Uterus (tissue), 4 donors: ENCODE results near the gene PRDM2. TPM values are rescaled to one million over a fixed set of nuclear protein-coding genes. Genes with fewer than 3 reads are reported as not detected.

ENCODE experiments used
- DNase-seq, 2 donors: peaks; one replicate each; pipeline ENCODE4 v3.0.0-alpha.2; 2019 to 2020
- H3K27ac ChIP-seq, 2 donors: fragments of 200-600 bp; sonication (generic); 1 replicate in 1 of 2; 2 replicates in 1 of 2; pipeline ENCODE4 v1.5.1; 2016 to 2018
- H3K27me3 ChIP-seq, 2 donors: fragments of 200-600 bp; sonication (generic); one replicate each; pipeline ENCODE4 v1.5.1; 2018 to 2019; ENCODE audit warnings: control low read depth in 1 of 2
- H3K36me3 ChIP-seq, 2 donors: fragments of 200-600 bp; sonication (generic); one replicate each; pipeline ENCODE4 v1.5.1; 2019; ENCODE audit warnings: control low read depth in 1 of 2
- H3K4me1 ChIP-seq, 2 donors: fragments of 200-600 bp; sonication (generic); one replicate each; pipeline ENCODE4 v1.5.1; 2018 to 2019; ENCODE audit warnings: control low read depth in 1 of 2
- H3K4me3 ChIP-seq, 2 donors: fragments of 200-600 bp; sonication (generic); 1 replicate in 1 of 2; 2 replicates in 1 of 2; pipeline ENCODE4 v1.5.1; 2018 to 2019; ENCODE audit warnings: mild to moderate bottlenecking in 1 of 2
- H3K9me3 ChIP-seq, 2 donors: fragments of 200-600 bp; sonication (generic); one replicate each; pipeline ENCODE4 v1.5.1; 2019; ENCODE audit warnings: control low read depth in 1 of 2
- POLR2A ChIP-seq, 2 donors: fragments of 450-650 bp; IDR thresholded peaks; one replicate each; pipeline ENCODE4 v1.6.1; 2016; ENCODE audit warnings: antibody characterized with exemption in 2 of 2, mild to moderate bottlenecking in 1 of 2, moderate library complexity in 1 of 2
- intact Hi-C: fragments of 100-400 bp; cut with DNase I; formaldehyde crosslinking; loops from one replicate; pipeline ENCODE4 v1.15.1; 2023; ENCODE audit warnings: low total_unique reads
- total RNA-seq, 4 donors: library from RNA; depleted of rRNA in 3 of 4; stranded (reverse); fragments of >200 nt in 3 of 4; gene quantifications; one replicate each; pipeline versions ENCODE4 v1.1.0 to v1.2.4, GENCODE V29; 2014 to 2023
- TF ChIP-seq, protein P1 (sequence below), 4 experiments: fragments of 200-600 bp in 2 of 4; fragments of 450-650 bp in 2 of 4; sonication (generic) in 2 of 4; IDR thresholded peaks; one replicate each; pipeline ENCODE4 v1.5.1; 2016 to 2019; ENCODE audit warnings: antibody characterized with exemption in 4 of 4, mild to moderate bottlenecking in 2 of 4, moderate library complexity in 1 of 4
- donor health status: DM: yes; HTN: yes; CAD: no.

The PRDM2 gene
- total RNA-seq, 4 donors from 2014 or later: 13.1 to 72.8 (median 37.0) TPM

DNA sequence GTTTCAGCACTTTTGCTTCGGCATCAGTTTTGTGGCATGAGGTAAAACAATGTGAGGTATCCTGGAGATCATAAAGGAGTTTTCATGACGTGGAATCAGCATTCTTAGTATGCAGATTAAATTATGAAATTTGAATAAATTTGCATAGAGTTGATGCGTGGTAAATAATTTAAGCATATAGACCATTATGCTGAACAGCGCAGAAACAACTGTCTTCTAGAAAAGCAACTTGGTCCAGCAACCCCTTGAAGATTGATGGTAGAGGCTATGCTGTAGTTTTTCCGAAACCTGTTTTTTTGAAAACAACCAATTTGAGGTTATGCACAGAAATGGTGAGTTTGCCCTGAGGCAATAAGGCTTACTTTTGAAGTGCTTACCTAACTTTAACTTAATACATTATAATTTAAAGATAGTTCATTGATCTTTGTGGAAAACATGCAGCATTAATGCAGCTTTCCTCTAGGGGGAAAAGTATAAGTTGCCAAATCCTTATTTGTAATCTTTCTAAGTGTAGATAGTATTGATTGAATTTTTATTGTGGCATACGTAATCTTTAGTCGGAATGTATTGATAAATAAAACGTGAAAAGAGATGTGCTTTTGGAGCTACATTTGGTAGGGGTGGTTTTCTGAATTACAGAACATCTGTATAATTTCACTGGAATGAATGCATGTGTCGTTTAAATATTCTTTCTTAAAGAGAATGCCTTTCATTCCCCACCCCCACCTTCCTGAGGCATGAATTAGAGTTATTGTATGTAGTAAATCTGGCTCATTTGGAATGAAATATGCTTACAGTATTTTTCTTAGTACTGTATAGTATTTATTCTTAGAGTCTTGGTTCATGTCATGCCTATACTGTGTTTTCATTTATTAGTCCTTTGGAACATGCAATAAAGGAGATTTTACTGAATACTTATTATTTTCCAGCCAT is 3.8 kb downstream of the PRDM2 start:
- no peaks in the 10 kb centered on the region for H3K27me3 ChIP-seq
- no peak for TF ChIP-seq POLR2A (IDR thresholded peaks at IDR 0.05)
- TF ChIP-seq, protein P1, sequence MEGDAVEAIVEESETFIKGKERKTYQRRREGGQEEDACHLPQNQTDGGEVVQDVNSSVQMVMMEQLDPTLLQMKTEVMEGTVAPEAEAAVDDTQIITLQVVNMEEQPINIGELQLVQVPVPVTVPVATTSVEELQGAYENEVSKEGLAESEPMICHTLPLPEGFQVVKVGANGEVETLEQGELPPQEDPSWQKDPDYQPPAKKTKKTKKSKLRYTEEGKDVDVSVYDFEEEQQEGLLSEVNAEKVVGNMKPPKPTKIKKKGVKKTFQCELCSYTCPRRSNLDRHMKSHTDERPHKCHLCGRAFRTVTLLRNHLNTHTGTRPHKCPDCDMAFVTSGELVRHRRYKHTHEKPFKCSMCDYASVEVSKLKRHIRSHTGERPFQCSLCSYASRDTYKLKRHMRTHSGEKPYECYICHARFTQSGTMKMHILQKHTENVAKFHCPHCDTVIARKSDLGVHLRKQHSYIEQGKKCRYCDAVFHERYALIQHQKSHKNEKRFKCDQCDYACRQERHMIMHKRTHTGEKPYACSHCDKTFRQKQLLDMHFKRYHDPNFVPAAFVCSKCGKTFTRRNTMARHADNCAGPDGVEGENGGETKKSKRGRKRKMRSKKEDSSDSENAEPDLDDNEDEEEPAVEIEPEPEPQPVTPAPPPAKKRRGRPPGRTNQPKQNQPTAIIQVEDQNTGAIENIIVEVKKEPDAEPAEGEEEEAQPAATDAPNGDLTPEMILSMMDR (IDR thresholded peaks at IDR 0.05): no peak
- no peaks in the 10 kb centered on the region for H3K9me3 ChIP-seq
- H3K27ac ChIP-seq: no peak overlapping the region
- no peaks in the 10 kb centered on the region for H3K4me1 ChIP-seq
- no peaks in the 10 kb centered on the region for H3K36me3 ChIP-seq
- no peak overlapping the region for H3K4me3 ChIP-seq
- intact Hi-C loops: no loop called here
- DNase-seq: no peak

DNA sequence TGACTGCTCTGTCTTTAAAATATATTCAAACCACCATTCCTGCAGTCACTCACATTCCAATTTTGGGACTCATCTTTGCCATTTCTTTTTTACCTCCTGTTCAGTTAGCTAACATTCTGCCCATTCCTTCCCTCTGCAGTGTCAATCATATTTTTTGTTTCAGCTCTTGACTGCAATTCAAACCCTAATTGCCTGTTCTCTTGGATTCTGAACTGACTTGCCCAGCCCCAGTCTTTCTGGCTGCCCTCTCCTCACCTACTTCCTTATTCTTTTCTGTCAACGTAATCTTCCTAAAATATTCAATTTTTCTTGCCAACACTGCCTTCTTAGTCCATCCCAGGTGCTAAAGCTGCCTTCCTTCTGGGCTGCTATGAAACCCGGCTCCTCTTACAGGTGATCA is 6.1 kb downstream of the PRDM2 start:
- no peak for TF ChIP-seq POLR2A (IDR thresholded peaks at IDR 0.05)
- TF ChIP-seq, protein P1 (IDR thresholded peaks at IDR 0.05): no peak

DNA sequence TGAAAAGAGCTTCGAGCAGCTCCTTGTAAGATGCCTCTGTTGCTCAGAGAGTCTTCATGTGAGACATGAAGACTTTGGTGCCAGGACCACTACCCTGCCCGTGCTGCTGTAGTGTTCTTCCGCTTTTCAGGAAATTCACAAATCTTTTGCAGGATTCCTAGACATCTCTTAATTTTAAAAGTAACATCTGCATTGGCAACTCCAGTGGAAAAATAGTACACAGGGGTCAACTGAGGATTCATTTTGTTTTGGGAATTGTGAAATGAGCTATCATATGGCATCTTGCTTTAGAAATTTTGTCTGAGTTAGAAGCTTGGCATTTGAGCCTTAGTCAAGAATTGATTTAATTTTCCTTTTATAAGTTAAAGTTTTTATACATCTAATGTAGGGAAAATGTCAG is 7.2 kb downstream of the PRDM2 start:
- Histone ChIP-seq H3K27ac (no peak overlapping the region), H3K9me3 (no peaks in the 10 kb centered on the region), H3K27me3 (no peaks in the 10 kb centered on the region), H3K36me3 (no peaks in the 10 kb centered on the region), H3K4me3 (no peak overlapping the region), H3K4me1 (no peaks in the 10 kb centered on the region)
- no peak for DNase-seq
- intact Hi-C loops: no loop called here
- TF ChIP-seq, protein P1 (IDR thresholded peaks at IDR 0.05): no peak
- no peak for TF ChIP-seq POLR2A (IDR thresholded peaks at IDR 0.05)

More for the DNA sequence above, 6.1 kb downstream of the PRDM2 start:
- no peaks in the 10 kb centered on the region for H3K27me3 ChIP-seq
- no peaks in the 10 kb centered on the region for H3K4me1 ChIP-seq
- no peaks in the 10 kb centered on the region for H3K9me3 ChIP-seq
- no peak overlapping the region for H3K27ac ChIP-seq
- no peak overlapping the region for H3K4me3 ChIP-seq
- no peak for DNase-seq
- H3K36me3 ChIP-seq: no peaks in the 10 kb centered on the region
- intact Hi-C loops: no loop called here

DNA sequence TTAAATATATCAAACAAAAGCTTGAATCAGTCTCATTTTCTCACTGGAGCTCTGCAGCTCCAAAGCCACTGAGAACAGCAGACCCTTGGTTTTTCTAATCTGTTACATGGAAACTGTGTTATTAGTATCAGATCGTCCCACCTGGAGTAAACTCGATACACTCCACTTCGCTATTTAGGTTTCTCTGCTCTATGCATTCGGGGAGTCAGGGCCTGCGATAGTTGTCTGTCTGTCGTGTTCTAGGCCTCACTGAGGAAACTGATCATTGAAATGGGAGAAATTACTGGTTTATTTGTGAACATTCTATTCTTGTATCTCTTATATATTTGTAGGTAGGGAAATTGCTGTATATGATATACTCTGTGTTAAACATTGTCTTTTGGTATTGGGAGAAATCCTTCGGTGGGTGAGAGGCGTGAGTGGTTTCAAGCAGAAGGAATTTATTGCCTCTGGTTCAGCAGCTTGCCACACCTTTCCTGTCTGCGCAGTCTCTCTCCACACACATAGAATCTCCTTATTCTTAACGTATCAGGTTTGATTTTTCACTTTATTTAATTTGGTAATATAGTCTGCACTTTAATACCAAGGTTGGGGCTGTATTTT is 8.5 kb downstream of the PRDM2 start:
- intact Hi-C loops: no loop called here
- Histone ChIP-seq H3K27me3 (no peaks in the 10 kb centered on the region), H3K9me3 (no peaks in the 10 kb centered on the region), H3K4me3 (no peak overlapping the region), H3K36me3 (no peaks in the 10 kb centered on the region), H3K4me1 (no peaks in the 10 kb centered on the region), H3K27ac (no peak overlapping the region)
- DNase-seq: no peak
- no peak for TF ChIP-seq POLR2A (IDR thresholded peaks at IDR 0.05)
- TF ChIP-seq, protein P1 (IDR thresholded peaks at IDR 0.05): no peak

DNA sequence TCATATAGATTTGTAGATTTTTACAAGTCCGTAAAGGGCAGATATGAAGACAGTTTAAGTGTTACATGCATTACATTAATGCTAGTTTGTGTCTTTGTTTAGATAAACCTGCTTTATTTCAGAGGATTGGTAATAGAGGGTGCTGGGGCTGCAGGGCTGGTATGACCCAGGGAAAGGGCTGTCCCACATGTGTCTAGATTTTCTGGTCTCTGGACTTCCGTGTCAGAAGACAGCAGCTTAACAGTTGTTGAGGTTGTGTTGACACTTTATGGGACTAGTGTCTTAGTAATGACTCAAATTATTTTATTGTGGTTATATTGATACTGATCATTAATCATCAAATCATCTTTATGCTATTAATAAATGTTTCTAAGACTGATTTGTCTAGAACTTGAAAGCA is 10.1 kb downstream of the PRDM2 start:
- H3K27me3 ChIP-seq: no peaks in the 10 kb centered on the region
- no peaks in the 10 kb centered on the region for H3K9me3 ChIP-seq
- no peak overlapping the region for H3K4me3 ChIP-seq
- no peak for DNase-seq
- intact Hi-C loops: no loop called here
- H3K4me1 ChIP-seq: no peaks in the 10 kb centered on the region
- H3K27ac ChIP-seq: no peak overlapping the region
- no peak for TF ChIP-seq POLR2A (IDR thresholded peaks at IDR 0.05)
- TF ChIP-seq, protein P1 (IDR thresholded peaks at IDR 0.05): no peak
- no peaks in the 10 kb centered on the region for H3K36me3 ChIP-seq
